D341Med (cell line): ENCODE data around the gene EVI5L.

ENCODE experiments used
- DNase-seq: peaks from one replicate; pipeline ENCODE4 v3.0.0; 2012; ENCODE audit warnings: low spot score

EVI5L gene

DNA sequence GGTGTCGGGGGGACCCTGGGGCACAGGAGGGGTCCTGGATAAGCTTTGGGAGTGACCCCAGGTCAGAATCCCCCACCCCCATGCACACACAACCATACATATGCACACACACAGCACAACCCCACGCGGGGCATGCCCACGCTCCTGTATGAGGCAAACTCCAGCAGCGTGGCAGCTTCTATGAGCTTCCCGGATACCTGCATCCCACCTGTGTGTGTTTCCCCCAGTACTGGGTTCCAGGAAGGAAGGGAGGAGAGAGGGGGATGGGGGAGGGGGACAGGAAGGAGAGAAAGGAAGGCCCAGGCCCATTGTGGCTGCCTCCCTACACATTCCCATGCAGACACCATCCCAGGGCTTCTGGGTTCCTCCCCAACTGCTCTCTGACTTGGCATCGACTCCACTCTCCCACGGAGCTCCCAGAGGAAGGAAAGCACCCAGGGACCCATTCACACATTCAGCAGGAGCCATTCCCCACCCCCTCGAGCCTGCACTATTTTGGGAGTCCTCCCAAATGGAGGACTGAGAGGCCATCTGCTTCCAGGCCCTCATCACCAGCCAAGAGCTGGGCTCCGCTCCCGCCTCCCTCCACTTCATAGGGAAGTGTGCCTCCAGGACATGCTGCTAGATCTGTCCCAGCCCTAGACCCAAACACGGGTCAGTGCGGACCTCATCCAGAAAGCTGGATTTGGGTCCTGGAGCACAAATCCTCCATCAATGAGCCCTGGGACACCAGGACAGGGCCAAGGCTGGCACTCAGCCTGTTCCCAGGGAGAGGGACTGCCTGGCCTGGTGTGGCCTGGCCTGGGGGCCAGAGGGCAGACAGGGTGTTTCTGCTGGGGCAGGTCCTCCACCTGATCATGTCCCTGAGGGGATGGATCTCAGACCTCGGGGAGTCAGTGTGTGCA lies 30.9 kb downstream of the EVI5L start:
- no peak for DNase-seq

DNA sequence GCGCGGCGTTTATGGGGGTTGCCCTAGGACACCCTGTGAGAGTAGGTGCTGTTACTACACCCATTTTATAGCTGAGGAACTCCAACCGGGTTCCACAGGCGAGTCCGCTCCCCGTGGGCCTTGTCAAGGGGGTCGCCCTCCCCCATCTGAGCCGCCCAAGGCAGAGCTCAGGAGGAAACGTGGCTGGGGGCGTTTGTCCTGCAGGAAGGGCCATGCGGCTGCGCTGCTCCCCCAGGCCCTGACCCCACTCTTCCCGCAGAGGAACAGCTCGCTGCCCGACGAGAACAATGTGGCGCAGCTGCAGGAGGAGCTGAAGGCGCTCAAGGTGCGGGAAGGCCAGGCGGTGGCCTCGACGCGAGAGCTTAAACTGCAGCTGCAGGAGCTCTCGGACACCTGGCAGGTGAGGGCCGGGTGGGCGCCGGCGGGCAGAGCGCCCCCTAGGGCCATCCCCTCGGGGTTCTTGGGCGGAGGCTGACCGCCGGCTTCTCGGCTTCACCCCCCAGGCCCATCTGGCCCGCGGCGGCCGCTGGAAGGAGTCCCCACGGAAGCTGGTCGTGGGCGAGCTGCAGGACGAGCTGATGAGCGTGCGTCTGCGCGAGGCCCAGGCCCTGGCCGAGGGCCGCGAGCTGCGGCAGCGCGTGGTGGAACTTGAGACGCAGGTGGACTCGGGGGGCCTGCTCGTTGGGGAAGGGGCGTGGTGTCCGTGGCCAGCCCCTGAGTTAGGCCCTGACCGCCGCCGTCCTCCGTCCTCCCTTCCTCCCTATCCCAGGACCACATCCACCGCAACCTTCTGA lies 31.8 kb downstream of the EVI5L start:
- no peak for DNase-seq

GRCh38 chr19:7862413-7862951 lies 32.5 kb downstream of the EVI5L start:
- peak; percentile 59 for DNase-seq

- no peak for DNase-seq
Measured at GRCh38 chr19:7863157-7863970, 33.3 kb downstream of the EVI5L start.

- DNase-seq = no peak
Measured at GRCh38 chr19:7863971-7864689, 34.1 kb downstream of the EVI5L start.

- no peak for DNase-seq
Measured at GRCh38 chr19:7864690-7865074, 34.7 kb downstream of the EVI5L start.

DNA sequence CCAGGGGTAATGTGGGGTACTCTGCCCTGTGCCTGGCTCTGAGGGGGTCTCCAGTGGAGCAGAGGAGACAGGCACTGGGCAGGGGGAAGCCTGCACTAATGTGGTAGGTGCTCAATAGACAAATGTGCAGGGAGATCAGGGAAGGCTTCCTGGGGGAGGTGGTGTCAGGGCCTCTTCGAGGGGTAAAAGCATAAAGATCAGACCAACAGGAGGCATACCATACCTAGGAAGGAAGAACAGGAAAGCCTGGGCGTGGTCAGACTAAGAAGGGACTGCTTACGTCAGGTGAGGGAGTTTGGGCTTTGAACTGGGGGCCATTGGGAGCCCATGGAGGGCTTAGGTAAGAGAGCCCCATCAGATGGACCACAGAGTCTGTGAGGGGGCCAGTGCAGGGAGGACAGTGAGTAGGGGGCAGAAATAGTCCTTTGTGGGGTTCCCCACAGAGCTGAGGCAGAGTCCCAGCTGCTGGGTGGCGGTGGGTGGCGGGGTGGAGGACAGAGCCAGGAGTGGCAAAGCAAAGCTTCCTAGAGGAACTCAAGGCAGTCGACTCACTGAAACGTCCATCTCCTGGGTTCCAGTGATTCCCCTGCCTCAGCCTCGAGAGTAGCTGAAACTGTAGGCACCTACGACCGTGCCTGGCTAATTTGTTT lies 35.4 kb downstream of the EVI5L start:
- no peak for DNase-seq

- no peak for DNase-seq
Measured at GRCh38 chr19:7866399-7867091, 36.5 kb downstream of the EVI5L start.

- no peak for DNase-seq
Measured at GRCh38 chr19:7867092-7867844, 37.2 kb downstream of the EVI5L start.

DNA sequence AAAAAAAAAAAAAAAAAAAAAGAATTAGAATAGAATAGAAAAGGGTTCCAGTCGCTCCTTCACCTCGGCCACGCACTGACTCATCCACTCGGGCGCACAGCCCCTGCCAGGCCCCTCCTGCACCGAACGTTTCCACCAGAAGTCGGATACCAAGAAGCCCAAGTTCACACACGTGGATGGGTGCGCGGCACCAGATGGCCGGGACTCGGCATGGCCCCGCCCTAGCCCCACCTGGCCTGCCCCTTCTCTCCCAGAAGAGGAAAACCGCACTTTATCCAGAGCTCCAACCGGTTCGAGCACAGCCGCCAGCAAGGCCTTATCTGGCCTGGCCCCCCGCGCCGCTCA lies 38.3 kb downstream of the EVI5L start:
- peak; percentile 74 for DNase-seq

- peak; percentile 83 for DNase-seq
Measured at GRCh38 chr19:7868671-7869452, 38.8 kb downstream of the EVI5L start.

DNA sequence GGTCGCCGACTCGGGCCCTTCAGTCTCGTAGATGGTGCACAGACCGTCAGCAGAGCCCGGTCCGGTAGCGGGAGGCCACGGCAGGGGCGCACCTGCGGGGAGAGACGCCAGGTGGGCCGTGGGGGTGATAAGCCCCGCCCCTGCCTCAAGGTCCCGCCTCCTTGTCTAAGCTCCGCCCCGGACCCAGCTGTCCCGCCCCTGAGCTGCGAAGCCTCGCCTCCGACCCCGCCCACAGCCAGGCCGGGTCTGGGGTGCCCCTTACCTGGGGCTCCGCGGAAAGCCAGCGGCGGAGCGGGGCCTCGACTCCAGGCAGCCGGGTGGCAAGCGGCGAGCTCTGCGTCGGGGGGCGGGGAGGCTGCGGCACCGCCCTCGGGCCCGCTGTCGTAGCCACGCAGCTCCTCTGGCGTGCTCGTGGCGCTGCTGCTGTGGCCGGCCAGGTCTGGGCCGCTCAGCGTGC lies 39.5 kb downstream of the EVI5L start:
- DNase-seq = no peak

DNA sequence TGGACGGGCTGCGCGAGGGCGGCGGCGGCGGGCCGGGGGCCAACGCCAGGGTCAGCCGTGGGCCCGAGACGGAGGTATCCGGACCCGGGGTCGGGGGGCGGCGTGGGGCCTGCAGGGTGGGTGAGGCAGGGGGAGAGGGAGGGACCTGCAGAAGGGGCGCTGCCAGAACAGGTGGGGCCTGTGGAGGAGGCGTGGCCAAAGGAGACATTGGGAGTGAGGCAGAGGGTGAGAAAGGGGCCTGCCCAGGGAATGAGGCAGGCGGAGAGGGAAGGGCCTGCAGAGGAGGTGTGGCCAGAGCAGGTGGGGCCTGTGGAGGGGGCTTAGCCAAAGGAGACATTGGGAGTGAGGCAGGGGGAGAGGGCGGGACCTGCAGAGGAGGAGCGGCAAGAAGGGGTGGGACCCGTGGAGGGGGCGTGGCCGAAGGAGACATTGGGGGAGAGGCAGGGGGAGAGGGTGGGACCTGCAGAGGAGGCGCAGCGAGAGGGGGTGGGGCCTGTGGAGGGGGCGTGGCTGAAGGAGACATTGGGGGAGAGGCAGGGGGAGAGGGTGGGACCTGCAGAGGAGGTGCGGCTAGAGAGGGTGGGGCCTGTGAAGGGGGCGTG lies 40.0 kb downstream of the EVI5L start:
- peak; percentile 66 for DNase-seq

DNA sequence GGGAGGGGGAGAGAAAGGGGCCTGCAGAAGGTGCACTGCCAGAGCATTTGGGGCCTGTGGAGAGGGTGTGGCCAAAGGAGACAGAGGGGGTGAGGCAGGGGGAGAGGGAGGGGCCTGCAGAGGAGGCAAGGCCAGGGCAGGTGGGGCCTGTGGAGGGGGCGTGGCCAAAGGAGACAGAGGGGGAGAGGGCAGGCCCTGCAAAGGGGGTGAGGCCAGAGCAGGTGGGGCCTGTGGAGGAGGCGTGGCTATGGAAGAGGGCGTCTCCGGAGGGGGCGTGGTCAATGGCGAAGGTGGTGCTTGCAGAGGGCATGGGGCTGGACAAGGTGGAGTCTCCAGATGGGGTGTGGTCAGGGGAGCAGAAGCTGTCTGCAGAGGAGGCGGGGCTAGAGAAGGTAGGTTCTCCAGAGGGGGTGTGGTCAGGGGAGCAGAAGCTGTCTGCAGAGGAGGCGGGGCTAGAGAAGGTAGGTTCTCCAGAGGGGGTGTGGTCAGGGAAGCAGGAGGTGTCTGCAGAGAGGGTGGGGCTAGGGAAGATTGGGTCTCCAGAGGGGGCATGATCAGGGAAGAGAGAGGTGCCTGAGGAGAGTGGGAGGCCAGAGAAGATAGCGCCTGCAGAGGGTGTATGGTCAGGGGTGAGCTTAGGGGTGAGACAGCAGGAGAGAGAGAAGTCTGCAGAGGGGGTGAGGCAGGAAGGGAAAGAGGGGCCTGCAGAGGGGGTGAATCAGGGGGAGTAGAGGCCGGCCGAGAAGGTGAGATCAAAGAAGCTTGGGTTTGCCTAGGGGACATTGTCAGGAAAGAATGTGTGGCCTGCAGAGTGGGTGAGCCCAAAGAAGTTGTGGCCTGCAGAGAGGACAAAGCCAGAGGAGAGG lies 40.8 kb downstream of the EVI5L start:
- DNase-seq = peak; percentile 65

GRCh38 chr19:7871437-7872305 lies 41.7 kb downstream of the EVI5L start:
- peak; percentile 85 for DNase-seq
